OCI-LY1 (cell line): ENCODE measurements around the gene MARCHF10.

ENCODE experiments used
- CTCF ChIP-seq: fragments of 200-600 bp; sonication (generic), shearing (Covaris generic); IDR thresholded peaks from 2 replicates; pipeline ENCODE4 v1.5.1; 2017; ENCODE audit warnings: mild to moderate bottlenecking, antibody characterized with exemption, low read length, moderate library complexity, mixed read lengths
- EZH2 ChIP-seq: fragments of 200-600 bp; sonication (generic), shearing (Covaris generic); IDR thresholded peaks from 2 replicates; pipeline ENCODE4 v1.8.0; 2017; ENCODE audit warnings: borderline replicate concordance, mixed run types, mild to moderate bottlenecking, antibody characterized with exemption, low read length, moderate library complexity, mixed read lengths

- no peak for TF ChIP-seq CTCF
- TF ChIP-seq EZH2, result no peak
These were observed 50.6 kb downstream of the MARCHF10 start for GRCh38 chr17:62757500-62757951.
